WTC11 (cell line): ENCODE data around the gene NUB1. TPM values are rescaled to one million over a fixed set of nuclear protein-coding genes. Genes with fewer than 3 reads are reported as not detected.

ENCODE experiments used
- ATAC-seq: fragments of 200-7000 bp; cut with Tn5 transposase; 2 replicates; pipeline ENCODE4 v1.10.0; 2021; ENCODE audit warnings: mild to moderate bottlenecking, moderate library complexity
- CTCF ChIA-PET: fragments of 300-600 bp; sonication (Branson Sonifier 250); formaldehyde crosslinking; loops from one replicate; lab custom pipeline; 2021; ENCODE audit warnings: antibody characterized with exemption; lab: Charles Lee
- POLR2A ChIA-PET: fragments of 350-600 bp; sonication (Branson Sonifier 250); formaldehyde crosslinking; loops from one replicate; lab custom pipeline; 2021; ENCODE audit warnings: antibody characterized with exemption; lab: Charles Lee
- DNase-seq: peaks from one replicate; pipeline ENCODE4 v3.0.0; 2021; ENCODE audit warnings: low spot score
- H3K27ac Mint-ChIP-seq: 2 replicates; pipeline ENCODE4 v1.8.0; 2021; ENCODE audit warnings: mixed read lengths
- H3K27me3 Mint-ChIP-seq: 2 replicates; pipeline ENCODE4 v1.8.0; 2021; ENCODE audit warnings: low read depth, mild to moderate bottlenecking, moderate library complexity, mixed read lengths
- H3K36me3 Mint-ChIP-seq: 2 replicates; pipeline ENCODE4 v1.8.0; 2021; ENCODE audit warnings: mixed read lengths
- H3K4me1 Mint-ChIP-seq: 2 replicates; pipeline ENCODE4 v1.8.0; 2022; ENCODE audit warnings: mixed read lengths
- H3K4me3 Mint-ChIP-seq: 2 replicates; pipeline ENCODE4 v1.8.0; 2021; ENCODE audit warnings: mild to moderate bottlenecking, moderate library complexity, mixed read lengths
- H3K9me3 Mint-ChIP-seq: 2 replicates; pipeline ENCODE4 v1.8.0; 2021; ENCODE audit warnings: mixed read lengths
- AFF4 ChIP-seq: sonication (generic); formaldehyde crosslinking; IDR thresholded peaks from 2 replicates; pipeline ENCODE4 v1.8.1; 2023; ENCODE audit warnings: mild to moderate bottlenecking, missing genetic modification reagents, borderline replicate concordance
- ARID4B ChIP-seq: sonication (generic); formaldehyde crosslinking; IDR thresholded peaks from 2 replicates; pipeline ENCODE4 v1.8.0; 2023; ENCODE audit warnings: missing genetic modification reagents, mild to moderate bottlenecking, borderline replicate concordance
- CREM ChIP-seq: sonication (generic); formaldehyde crosslinking; IDR thresholded peaks from 2 replicates; pipeline ENCODE4 v1.8.1; 2022; ENCODE audit warnings: mild to moderate bottlenecking, missing genetic modification reagents, moderate library complexity
- ERG ChIP-seq: fragments of 250-450 bp; sonication (Bioruptor Pico); IDR thresholded peaks from 2 replicates; pipeline ENCODE4 v1.8.0; 2021; ENCODE audit warnings: mild to moderate bottlenecking
- JAZF1 ChIP-seq: fragments of 250-450 bp; sonication (Bioruptor Pico); IDR thresholded peaks from 2 replicates; pipeline ENCODE4 v1.9.0; 2021; ENCODE audit warnings: moderate library complexity, mild to moderate bottlenecking, inconsistent platforms
- MYBL2 ChIP-seq: sonication (generic); formaldehyde crosslinking; IDR thresholded peaks from 2 replicates; pipeline ENCODE4 v1.8.1; 2023; ENCODE audit warnings: mild to moderate bottlenecking, moderate library complexity, missing genetic modification reagents
- NFATC4 ChIP-seq: fragments of 250-450 bp; sonication (Bioruptor Pico); IDR thresholded peaks from 2 replicates; pipeline ENCODE4 v1.9.0; 2021; ENCODE audit warnings: mild to moderate bottlenecking
- NFE2L1 ChIP-seq: sonication (generic); formaldehyde crosslinking; IDR thresholded peaks from 2 replicates; pipeline ENCODE4 v1.8.1; 2023; ENCODE audit warnings: missing genetic modification reagents
- NFYB ChIP-seq: sonication (generic); formaldehyde crosslinking; conservative IDR thresholded peaks from 2 replicates; pipeline ENCODE4 v1.8.0; 2022; ENCODE audit warnings: low read depth, missing genetic modification reagents
- PREB ChIP-seq: sonication (generic); formaldehyde crosslinking; IDR thresholded peaks from 2 replicates; pipeline ENCODE4 v1.8.1; 2022; ENCODE audit warnings: mild to moderate bottlenecking, missing genetic modification reagents, moderate library complexity, borderline replicate concordance
- TCF7 ChIP-seq: sonication (generic); formaldehyde crosslinking; IDR thresholded peaks from 2 replicates; pipeline ENCODE4 v1.8.0; 2022; ENCODE audit warnings: mild to moderate bottlenecking, low read depth, missing genetic modification reagents, moderate library complexity
- USF1 ChIP-seq: sonication (generic); formaldehyde crosslinking; IDR thresholded peaks from 2 replicates; pipeline ENCODE4 v1.8.0; 2022; ENCODE audit warnings: mild to moderate bottlenecking, missing genetic modification reagents
- USF2 ChIP-seq: sonication (generic); formaldehyde crosslinking; IDR thresholded peaks from 2 replicates; pipeline ENCODE4 v1.8.1; 2023; ENCODE audit warnings: mild to moderate bottlenecking, missing genetic modification reagents, moderate library complexity
- ZBTB21 ChIP-seq: sonication (generic); formaldehyde crosslinking; IDR thresholded peaks from 2 replicates; pipeline ENCODE4 v1.8.1; 2023; ENCODE audit warnings: mild to moderate bottlenecking, missing genetic modification reagents, borderline replicate concordance
- ZNF281 ChIP-seq: sonication (generic); formaldehyde crosslinking; IDR thresholded peaks from 2 replicates; pipeline ENCODE4 v1.8.0; 2023; ENCODE audit warnings: mild to moderate bottlenecking, missing genetic modification reagents
- ZSCAN18 ChIP-seq: fragments of 250-450 bp; sonication (Bioruptor Pico); IDR thresholded peaks from 2 replicates; pipeline ENCODE4 v2.1.2; 2022; ENCODE audit warnings: mild to moderate bottlenecking, moderate library complexity
- total RNA-seq: library from RNA; stranded (reverse); gene quantifications from 3 replicates; pipeline ENCODE4 v1.2.3, GENCODE V29; 2021

Gene NUB1
- total RNA-seq, 1 experiment from 2014 or later, result 38.3 TPM

- H3K36me3 Mint-ChIP-seq, result no peaks in the 10 kb centered on the region
- POLR2A ChIA-PET, result no interaction called here
- no peak overlapping the region for H3K4me3 Mint-ChIP-seq
- no peak for DNase-seq
- H3K27me3 Mint-ChIP-seq, result peaks cover 14% of the 10 kb centered on the region
- peaks cover 4% of the 10 kb centered on the region for H3K4me1 Mint-ChIP-seq
- CTCF ChIA-PET, result no interaction called here
- TF ChIP-seq NFYB (CRISPR knock-in tag) (no peak), TCF7 (CRISPR knock-in tag) (no peak), USF1 (CRISPR knock-in tag) (no peak), MYBL2 (no peak), JAZF1 (CRISPR knock-in tag) (no peak), ARID4B (CRISPR knock-in tag) (no peak), ERG (CRISPR knock-in tag) (no peak), CREM (no peak), ZBTB21 (CRISPR knock-in tag) (no peak)
- no peak for ATAC-seq
- no peak overlapping the region for H3K27ac Mint-ChIP-seq
- 0 out of 2 replicates have a peak, but pooled peaks cover 3% of the 10 kb centered on the region for H3K9me3 Mint-ChIP-seq
Observed at GRCh38 chr7:151336027-151336708, 5.4 kb upstream of the NUB1 start.

- no peak for TF ChIP-seq PREB (CRISPR knock-in tag)
- no peak for TF ChIP-seq NFE2L1 (CRISPR knock-in tag)
- TF ChIP-seq CREM, result no peak
- no peak for TF ChIP-seq AFF4 (CRISPR knock-in tag)
- no peak for TF ChIP-seq NFATC4 (CRISPR knock-in tag)
- TF ChIP-seq ZNF281 (CRISPR knock-in tag), result no peak
- TF ChIP-seq USF2 (CRISPR knock-in tag), result no peak
- no peak for TF ChIP-seq ZSCAN18
- peaks cover 14% of the 10 kb centered on the region for H3K27me3 Mint-ChIP-seq
- H3K9me3 Mint-ChIP-seq, result 0 out of 2 replicates have a peak, but pooled peaks cover 3% of the 10 kb centered on the region
- no peaks in the 10 kb centered on the region for H3K36me3 Mint-ChIP-seq
- ChIA-PET POLR2A (no interaction called here), CTCF (no interaction called here)
- DNase-seq, result no peak
- H3K4me1 Mint-ChIP-seq, result peaks cover 4% of the 10 kb centered on the region
- ATAC-seq, result no peak
- H3K4me3 Mint-ChIP-seq, result no peak overlapping the region
- no peak overlapping the region for H3K27ac Mint-ChIP-seq
Observed at GRCh38 chr7:151337346-151337745, 4.3 kb upstream of the NUB1 start.
